HFF-Myc (cell line): ENCODE measurements around the gene MAP3K12.

Source experiments
- DNase-seq: peaks from one replicate; pipeline ENCODE4 v3.0.0-alpha.2; 2011; ENCODE audit warnings: low read depth; ENCODE audit errors: extremely low read depth
- H3K4me3 ChIP-seq: replicated peaks from 2 replicates; pipeline ENCODE4 v1.5.1; 2011; ENCODE audit warnings: low read depth, mild to moderate bottlenecking, control low read depth, low read length
- TF ChIP-seq, protein P1 (sequence below): IDR thresholded peaks from 2 replicates; pipeline ENCODE4 v1.5.1; 2012; ENCODE audit warnings: mild to moderate bottlenecking, low read depth, low read length, control low read depth; ENCODE audit errors: missing control alignments

MAP3K12 gene

GRCh38 chr12:53492830-53493609, 6.2 kb downstream of the MAP3K12 start:
- peak; percentile 81 for DNase-seq
- TF ChIP-seq, protein P1, sequence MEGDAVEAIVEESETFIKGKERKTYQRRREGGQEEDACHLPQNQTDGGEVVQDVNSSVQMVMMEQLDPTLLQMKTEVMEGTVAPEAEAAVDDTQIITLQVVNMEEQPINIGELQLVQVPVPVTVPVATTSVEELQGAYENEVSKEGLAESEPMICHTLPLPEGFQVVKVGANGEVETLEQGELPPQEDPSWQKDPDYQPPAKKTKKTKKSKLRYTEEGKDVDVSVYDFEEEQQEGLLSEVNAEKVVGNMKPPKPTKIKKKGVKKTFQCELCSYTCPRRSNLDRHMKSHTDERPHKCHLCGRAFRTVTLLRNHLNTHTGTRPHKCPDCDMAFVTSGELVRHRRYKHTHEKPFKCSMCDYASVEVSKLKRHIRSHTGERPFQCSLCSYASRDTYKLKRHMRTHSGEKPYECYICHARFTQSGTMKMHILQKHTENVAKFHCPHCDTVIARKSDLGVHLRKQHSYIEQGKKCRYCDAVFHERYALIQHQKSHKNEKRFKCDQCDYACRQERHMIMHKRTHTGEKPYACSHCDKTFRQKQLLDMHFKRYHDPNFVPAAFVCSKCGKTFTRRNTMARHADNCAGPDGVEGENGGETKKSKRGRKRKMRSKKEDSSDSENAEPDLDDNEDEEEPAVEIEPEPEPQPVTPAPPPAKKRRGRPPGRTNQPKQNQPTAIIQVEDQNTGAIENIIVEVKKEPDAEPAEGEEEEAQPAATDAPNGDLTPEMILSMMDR, result no peak
- H3K4me3 ChIP-seq, result peak overlapping the region; percentile 42

DNA sequence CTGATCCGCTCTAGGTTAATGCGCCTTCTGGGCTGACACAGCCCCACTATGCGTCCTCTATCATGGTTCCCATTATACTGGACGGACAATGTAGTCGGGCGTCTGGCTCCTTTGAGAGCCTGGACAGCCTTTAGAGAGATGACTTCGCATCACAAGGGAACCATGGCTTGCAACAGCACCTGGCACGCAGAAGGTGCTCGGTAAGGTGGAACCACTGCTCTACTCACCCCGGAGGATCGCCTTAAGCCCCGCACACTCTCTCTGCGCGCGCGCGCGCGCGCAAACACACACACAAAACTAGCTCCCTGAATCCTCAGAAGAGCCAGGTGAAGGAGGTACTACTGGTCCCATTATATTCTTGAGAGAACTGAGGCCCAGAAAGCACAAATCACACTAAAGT, 7.1 kb downstream of the MAP3K12 start:
- peak overlapping the region; percentile 42 for H3K4me3 ChIP-seq
- TF ChIP-seq, protein P1, result no peak
- no peak for DNase-seq

GRCh38 chr12:53489242-53489864, 9.9 kb downstream of the MAP3K12 start:
- no peak for DNase-seq
- TF ChIP-seq, protein P1, result no peak

GRCh38 chr12:53486736-53487487, 12.3 kb downstream of the MAP3K12 start:
- no peak overlapping the region for H3K4me3 ChIP-seq
- TF ChIP-seq, protein P1, result no peak
- DNase-seq, result no peak

More at GRCh38 chr12:53489242-53489864, 9.9 kb downstream of the MAP3K12 start:
- no peak overlapping the region for H3K4me3 ChIP-seq

DNA sequence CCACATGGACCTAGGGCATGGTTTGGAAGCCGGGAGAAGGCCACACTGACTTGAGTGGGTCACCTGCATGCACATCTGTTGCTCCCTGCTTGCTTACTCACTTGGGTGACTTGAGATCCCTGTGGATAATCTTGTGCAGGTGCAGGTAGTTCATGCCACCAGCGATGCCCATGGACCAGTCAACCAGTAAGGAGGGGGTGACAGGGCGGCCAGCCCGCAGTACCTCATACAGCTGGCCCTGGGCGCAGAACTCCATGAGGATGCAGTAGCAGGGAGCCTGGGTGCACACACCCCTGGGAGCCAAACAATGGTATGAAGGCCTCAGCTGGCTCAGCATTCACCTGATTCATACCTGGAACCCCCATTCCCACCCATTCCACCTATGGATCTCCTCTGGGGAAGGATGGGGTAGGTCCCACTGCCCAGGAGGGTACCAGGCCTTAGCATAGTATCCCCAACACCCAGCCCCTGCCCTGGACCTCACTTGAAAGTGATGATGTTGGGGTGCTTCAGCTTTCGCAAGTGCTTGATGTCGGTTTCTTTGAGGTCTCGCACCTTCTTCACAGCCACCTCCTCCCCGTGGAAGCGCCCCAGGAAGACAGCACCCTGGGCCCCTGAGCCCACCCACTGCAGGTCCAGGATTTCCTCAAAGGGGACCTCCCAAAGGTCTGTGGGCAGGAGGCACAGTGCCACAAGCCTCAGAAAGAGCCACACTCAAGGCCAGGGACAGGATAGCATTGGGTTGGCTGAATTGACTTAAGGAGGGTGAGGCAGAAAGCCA, 13.1 kb downstream of the MAP3K12 start:
- TF ChIP-seq, protein P1, result no peak
- no peak overlapping the region for H3K4me3 ChIP-seq
- no peak for DNase-seq
